T-helper 1 cell treated with Interleukin-12 subunit alpha and Interleukin-12 subunit beta and Interleukin-4 antibody, amounts not matched to agents 30 μg/mL and 1 μg/mL, for 36 hours (primary cell): ENCODE data around the gene ZNF174.

ENCODE experiments used
- H3K27ac Mint-ChIP-seq: one replicate; pipeline ENCODE4 v1.8.0; 2021; ENCODE audit warnings: mild to moderate bottlenecking, mixed read lengths
- H3K27me3 Mint-ChIP-seq: one replicate; pipeline ENCODE4 v1.8.0; 2021; ENCODE audit warnings: low read depth, mixed read lengths
- H3K36me3 Mint-ChIP-seq: one replicate; pipeline ENCODE4 v1.8.0; 2021; ENCODE audit warnings: low read depth, mixed read lengths
- H3K4me1 Mint-ChIP-seq: one replicate; pipeline ENCODE4 v1.8.0; 2021; ENCODE audit warnings: low read depth, mixed read lengths
- H3K4me3 Mint-ChIP-seq: one replicate; pipeline ENCODE4 v1.8.0; 2021; ENCODE audit warnings: mild to moderate bottlenecking, moderate library complexity, mixed read lengths
- H3K9me3 Mint-ChIP-seq: one replicate; pipeline ENCODE4 v1.8.0; 2021; ENCODE audit warnings: mixed read lengths

The ZNF174 gene

DNA sequence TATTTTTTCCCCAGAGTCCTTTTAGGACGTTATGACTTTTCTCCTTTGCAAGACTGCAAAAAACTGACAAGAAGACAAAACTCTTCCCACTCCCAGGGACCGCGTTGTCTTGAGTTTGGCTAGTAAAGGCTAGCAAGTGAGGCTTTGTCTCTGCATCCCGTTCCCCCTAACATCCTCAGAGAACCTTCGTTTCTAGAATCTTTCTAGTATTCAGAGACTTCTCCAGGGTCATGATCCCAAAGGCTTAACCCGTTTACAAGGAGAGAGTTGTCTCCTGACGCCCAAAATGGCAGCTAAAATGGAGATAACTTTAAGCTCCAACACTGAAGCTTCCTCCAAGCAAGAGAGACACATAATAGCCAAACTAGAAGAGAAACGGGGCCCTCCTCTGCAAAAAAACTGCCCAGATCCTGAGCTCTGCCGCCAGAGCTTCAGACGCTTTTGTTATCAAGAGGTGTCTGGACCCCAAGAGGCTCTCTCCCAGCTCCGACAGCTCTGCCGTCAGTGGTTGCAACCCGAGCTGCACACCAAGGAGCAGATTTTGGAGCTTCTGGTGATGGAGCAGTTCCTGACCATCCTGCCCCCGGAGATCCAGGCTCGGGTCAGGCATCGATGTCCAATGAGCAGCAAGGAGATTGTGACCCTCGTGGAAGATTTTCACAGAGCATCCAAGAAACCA lies 843 bp downstream of the ZNF174 start:
- peaks cover 20% of the 10 kb centered on the region for H3K4me1 Mint-ChIP-seq
- H3K9me3 Mint-ChIP-seq, result peaks cover 54% of the 10 kb centered on the region
- H3K4me3 Mint-ChIP-seq, result peak overlapping the region; percentile 90
- H3K27ac Mint-ChIP-seq, result peak overlapping the region; percentile 84
- H3K36me3 Mint-ChIP-seq, result peaks cover 71% of the 10 kb centered on the region
- no peaks in the 10 kb centered on the region for H3K27me3 Mint-ChIP-seq

DNA sequence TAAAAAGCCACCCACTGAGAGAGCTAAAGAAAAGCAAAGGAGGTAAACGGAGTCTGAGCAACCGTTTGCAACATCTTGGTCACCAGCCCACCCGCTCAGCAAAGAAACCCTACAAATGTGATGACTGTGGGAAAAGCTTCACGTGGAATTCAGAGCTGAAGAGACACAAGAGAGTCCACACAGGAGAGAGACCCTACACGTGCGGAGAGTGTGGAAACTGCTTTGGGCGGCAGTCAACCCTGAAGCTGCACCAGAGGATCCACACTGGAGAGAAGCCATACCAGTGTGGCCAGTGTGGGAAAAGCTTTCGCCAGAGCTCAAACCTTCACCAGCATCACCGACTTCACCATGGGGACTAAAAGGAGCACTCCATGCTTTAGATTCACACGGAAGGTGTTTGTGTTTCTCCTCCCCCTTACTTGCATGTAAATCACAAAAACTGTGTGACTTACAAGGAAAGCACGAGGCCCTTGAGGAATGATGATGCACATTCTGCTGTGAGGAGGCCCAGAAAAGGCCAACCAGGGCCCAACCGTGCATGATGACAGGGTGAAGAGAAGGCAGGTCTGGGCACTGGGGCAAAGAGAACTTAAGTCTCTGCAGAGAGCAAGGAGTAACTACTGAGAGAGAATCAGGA lies 7.7 kb downstream of the ZNF174 start:
- H3K36me3 Mint-ChIP-seq, result peaks cover 72% of the 10 kb centered on the region
- H3K27ac Mint-ChIP-seq, result no peak overlapping the region
- peaks cover 1% of the 10 kb centered on the region for H3K4me1 Mint-ChIP-seq
- no peak overlapping the region for H3K4me3 Mint-ChIP-seq
- peaks cover 79% of the 10 kb centered on the region for H3K9me3 Mint-ChIP-seq
- H3K27me3 Mint-ChIP-seq, result no peaks in the 10 kb centered on the region

DNA sequence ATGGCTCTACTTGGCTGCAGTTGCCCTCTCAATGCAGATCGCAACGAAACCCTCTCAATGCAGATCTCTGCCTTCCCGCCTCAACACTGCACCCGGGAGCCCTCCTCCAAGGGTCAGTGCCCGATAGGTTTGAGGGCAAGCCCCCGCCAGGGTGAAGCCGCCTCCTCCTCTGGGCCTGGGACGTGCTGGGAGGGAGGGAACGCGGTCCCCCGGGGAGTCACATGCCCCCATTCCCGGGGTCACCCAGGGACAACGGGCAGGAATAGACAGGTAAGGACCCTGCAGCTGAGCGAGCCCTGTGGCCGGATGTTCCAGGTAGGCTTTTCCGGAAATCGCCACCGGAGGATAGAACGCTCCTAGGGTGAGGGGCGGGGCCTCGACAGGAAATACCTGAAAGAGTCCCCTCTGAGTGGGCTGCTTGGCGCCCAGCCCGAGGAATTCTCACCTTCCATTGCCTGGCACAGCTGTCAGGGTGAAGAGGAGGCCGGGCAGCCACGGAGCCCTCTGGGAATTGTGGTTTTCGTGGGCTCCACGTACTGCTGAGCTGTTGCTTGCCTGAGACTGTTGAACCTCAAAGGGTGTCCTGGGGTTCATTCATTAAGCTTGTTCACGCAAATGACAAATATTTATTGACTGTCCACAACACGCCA lies 12.8 kb downstream of the ZNF174 start:
- peaks cover 24% of the 10 kb centered on the region for H3K36me3 Mint-ChIP-seq
- H3K9me3 Mint-ChIP-seq, result peaks cover 52% of the 10 kb centered on the region

DNA sequence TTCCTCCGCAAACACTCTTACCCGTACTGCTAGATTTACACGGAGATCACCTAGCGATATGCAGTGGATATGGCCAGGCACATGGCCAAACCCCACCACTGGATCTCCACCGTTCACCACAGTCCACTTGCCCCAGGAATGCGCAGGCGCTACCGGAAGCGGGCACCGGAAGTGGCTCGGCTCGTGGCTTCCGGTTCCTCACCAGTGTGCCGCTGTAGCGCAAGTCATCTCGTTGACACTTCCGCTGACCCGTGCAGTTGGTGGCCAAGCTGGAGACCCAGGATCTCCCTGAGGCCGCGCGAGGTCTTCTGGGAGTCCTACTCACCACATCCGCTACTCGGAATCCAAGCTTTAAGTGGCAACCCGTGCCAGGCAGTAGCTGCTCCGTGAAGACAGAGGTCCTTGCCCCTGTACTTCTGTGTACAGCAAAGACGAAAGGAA lies 30.8 kb downstream of the ZNF174 start:
- H3K4me3 Mint-ChIP-seq, result no peak overlapping the region
- H3K4me1 Mint-ChIP-seq, result peaks cover 10% of the 10 kb centered on the region
- H3K9me3 Mint-ChIP-seq, result peaks cover 34% of the 10 kb centered on the region
- no peaks in the 10 kb centered on the region for H3K27me3 Mint-ChIP-seq
- peaks cover 34% of the 10 kb centered on the region for H3K36me3 Mint-ChIP-seq
- H3K27ac Mint-ChIP-seq, result peak overlapping the region; percentile 26

More for the DNA sequence above, 12.8 kb downstream of the ZNF174 start:
- H3K27me3 Mint-ChIP-seq, result no peaks in the 10 kb centered on the region
- no peak overlapping the region for H3K4me3 Mint-ChIP-seq
- no peaks in the 10 kb centered on the region for H3K4me1 Mint-ChIP-seq
- H3K27ac Mint-ChIP-seq, result no peak overlapping the region

DNA sequence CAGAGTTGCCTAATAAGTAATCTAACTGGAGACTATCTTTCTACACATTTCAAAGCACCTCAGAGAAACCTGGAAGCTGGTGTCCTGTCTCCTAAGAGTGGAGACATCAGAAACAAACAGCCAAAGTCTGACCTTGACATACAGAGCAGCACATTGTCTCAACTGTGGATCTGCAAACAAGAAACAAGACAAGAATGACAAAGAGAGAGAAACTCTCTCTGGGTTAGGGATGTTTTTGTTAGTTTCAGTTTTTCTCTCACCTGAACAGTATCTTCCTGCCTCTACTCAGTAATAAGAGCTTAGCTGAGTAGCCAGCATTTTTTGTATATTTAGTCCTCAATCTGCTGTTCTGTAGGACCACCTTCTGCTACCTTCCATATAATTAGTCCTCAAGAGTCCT lies 33.4 kb downstream of the ZNF174 start:
- no peak overlapping the region for H3K27ac Mint-ChIP-seq
- peaks cover 10% of the 10 kb centered on the region for H3K4me1 Mint-ChIP-seq
- peaks cover 46% of the 10 kb centered on the region for H3K36me3 Mint-ChIP-seq
- peaks cover 38% of the 10 kb centered on the region for H3K9me3 Mint-ChIP-seq
- no peaks in the 10 kb centered on the region for H3K27me3 Mint-ChIP-seq
- H3K4me3 Mint-ChIP-seq, result no peak overlapping the region

DNA sequence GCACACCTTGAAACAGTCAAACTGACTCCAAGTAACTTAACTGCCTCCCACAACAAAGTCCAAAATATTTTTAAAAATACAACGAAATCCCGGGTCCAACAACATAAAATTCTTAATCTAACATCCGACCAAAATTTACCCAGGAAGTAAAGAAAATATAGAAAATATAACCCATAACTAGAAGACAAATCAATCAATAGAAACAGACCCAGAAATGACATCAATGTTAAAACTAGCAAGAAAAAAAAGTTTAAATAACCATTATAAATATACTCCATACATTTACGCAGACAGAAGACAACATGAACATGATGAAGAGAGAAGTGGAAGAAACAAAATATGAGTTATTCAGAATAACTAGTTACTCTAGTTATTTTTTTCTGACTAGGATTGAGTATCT lies 38.6 kb downstream of the ZNF174 start:
- H3K4me1 Mint-ChIP-seq, result peaks cover 10% of the 10 kb centered on the region
- H3K27me3 Mint-ChIP-seq, result no peaks in the 10 kb centered on the region
- peaks cover 40% of the 10 kb centered on the region for H3K36me3 Mint-ChIP-seq
- H3K9me3 Mint-ChIP-seq, result peaks cover 29% of the 10 kb centered on the region
- H3K27ac Mint-ChIP-seq, result no peak overlapping the region
- H3K4me3 Mint-ChIP-seq, result no peak overlapping the region

DNA sequence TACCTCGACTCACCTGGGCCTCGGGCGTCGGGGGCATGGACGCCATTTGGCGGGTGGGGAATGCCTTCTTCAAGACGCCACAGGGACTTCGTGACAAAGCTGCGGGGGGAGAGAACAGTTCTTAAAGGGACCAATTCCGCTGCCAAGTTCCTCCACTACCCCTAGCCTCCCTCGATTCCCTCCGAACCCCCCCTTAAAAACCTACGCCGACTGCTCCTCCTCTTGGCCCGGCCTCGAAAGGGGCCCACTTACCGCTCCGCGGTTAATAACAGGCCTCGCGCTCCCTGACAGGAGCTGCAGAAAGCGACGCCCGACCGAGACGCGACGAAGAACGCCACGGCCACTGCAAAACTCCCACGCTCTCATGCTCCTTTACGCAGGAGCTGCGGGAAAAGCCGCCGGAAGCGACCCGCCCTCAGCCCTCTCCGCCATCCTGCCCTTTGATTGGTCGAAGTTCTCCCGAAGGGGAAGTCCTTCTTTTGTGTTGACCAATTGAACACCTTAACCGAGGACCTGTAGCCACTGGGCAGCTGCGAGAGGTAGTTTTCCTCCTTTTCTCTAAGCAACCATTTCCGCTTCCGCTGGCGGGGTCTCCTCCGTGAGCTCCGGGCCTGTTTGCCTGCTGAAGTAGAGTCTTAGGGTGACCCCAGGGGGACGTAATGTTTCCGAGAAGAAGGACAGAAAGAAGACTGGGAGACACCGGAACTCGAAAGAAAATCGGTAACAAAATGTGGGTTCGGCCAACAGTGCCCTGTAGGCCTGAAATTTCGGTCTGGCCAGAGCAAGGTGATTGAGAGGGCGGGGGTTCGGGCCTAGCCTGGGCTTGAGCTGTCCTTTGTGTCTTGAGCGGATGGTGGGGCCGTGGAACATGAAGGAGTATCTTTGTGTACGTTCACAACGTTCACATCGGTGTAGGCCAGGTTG lies 42.4 kb downstream of the ZNF174 start, which contains the start of the genes NAA60 and ZNF597:
NAA60 (plus strand) TSS at position 573 of the 924 bp plus-strand sequence. CDS start 32,548 bp downstream, outside the sequence.
ZNF597 (minus strand) TSS at position 397 of the 924 bp plus-strand sequence; CDS start at position 46, 351 bp downstream.
- Mint-ChIP-seq H3K9me3 (peaks cover 34% of the 10 kb centered on the region), H3K27ac (peak within 1 kb of the TSS; percentile 93), H3K27me3 (no peaks in the 10 kb centered on the region), H3K4me1 (peaks cover 10% of the 10 kb centered on the region), H3K4me3 (peak within 1 kb of the TSS; percentile 94), H3K36me3 (peaks cover 36% of the 10 kb centered on the region)

DNA sequence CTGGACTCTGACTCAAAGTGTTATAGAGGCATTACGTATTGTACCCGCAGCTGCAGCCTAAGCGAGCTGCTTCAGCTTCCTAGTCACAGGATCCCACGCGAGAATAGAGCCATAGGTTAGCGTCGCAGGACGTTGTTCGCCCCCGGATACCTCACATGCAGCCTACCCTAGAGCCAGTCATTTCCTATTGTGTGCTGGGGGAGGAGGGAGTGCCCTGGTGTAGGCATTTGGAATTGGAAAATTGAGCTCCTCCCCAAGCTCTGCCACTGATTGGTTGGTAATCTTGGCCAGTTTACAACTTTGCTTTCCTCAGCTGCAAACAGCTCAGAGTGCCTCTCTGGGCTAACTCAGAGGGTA lies 43.0 kb downstream of the ZNF174 start:
- Mint-ChIP-seq H3K4me1 (peaks cover 10% of the 10 kb centered on the region), H3K27ac (peak overlapping the region; percentile 93), H3K4me3 (peak overlapping the region; percentile 94), H3K36me3 (peaks cover 41% of the 10 kb centered on the region), H3K27me3 (no peaks in the 10 kb centered on the region), H3K9me3 (peaks cover 31% of the 10 kb centered on the region)

DNA sequence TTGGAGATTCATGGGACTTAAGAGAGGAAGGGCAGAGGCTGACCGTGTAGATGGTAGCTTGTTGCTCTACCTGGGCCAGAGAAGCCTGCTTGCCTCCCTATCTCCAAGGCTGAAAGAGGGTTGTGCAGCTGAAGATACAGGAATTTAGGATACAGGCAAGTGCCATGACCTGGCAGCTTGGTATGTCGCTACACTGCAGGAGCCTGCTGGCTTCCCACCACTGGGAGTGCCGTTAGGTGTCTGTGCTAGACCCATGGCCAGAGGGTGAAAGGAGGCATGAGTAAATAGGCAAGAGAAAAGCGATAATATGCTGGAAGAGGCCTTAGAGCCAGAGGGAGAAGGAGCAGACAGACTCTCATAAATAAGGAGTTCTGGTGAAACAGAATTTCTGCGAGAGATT lies 53.1 kb downstream of the ZNF174 start:
- no peaks in the 10 kb centered on the region for H3K9me3 Mint-ChIP-seq
- peaks cover 21% of the 10 kb centered on the region for H3K36me3 Mint-ChIP-seq
- peaks cover 25% of the 10 kb centered on the region for H3K4me1 Mint-ChIP-seq
- H3K27me3 Mint-ChIP-seq, result no peaks in the 10 kb centered on the region
- H3K27ac Mint-ChIP-seq, result no peak overlapping the region
- H3K4me3 Mint-ChIP-seq, result no peak overlapping the region

DNA sequence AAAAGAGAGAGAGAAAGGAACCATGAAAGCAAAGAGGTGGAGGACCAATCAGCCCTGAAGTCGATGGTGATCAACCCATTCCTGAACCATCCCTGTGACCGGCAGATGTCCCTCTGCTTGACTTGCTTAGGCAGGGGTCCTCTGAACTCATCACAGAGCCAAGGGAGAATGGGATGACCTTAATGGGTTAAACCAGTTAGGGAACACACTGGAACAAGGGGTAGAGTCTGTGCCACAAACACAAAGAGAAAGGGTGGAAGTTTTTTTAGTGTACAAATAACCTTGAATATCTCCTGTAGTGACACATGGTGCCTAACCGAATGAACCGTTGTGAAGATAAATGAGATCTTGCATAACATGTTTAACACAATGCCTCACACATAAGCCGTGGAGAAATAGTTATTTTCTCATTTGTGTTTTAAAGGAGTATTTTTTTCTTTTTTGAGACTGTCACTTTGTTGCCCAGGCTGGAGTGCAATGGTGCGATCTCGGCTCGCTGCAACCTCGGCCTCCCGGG lies 53.7 kb downstream of the ZNF174 start:
- Mint-ChIP-seq H3K9me3 (no peaks in the 10 kb centered on the region), H3K36me3 (peaks cover 18% of the 10 kb centered on the region), H3K27ac (no peak overlapping the region), H3K27me3 (no peaks in the 10 kb centered on the region), H3K4me3 (peak overlapping the region; percentile 8), H3K4me1 (peaks cover 31% of the 10 kb centered on the region)

DNA sequence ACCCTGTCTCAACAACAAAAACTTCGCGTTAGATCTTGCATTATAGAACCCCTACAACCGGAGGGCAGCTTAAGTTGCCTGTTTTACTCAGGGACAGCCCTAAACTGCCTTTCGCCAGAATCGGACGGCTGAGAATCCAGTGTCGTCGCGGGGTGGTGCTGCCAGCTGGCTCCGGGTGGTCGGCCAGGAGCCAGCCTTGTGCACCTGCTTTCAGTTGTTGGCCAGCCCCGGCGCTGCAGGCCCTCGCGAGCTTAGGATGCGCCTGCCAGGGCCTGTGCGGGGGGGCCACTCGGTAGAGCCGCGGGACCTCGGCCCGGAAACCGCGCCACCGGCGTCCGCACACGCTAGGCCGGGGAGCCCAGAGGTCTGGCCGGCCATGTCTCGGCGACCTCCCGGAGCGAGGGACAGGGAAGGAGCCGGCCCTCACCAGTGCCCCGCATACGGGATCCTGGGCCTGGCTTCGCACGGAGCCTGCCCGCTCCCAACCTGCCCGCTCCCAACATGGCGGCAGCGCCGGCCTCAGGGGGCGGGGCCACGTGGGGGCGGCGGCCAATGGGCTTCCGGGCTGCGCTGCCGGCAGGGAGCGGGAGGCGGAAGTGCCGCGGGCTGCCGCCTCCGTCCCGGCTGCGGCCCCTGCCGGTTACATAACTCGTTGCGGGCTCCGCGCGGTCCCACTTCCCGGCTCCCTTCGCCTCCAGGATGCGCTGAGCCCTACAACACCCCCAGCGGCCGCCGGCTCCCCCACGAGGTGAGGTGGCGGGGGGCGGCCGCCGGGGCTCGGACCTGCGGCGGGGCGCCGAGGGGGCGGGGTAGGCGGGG lies 56.6 kb downstream of the ZNF174 start:
- Mint-ChIP-seq H3K4me3 (peak overlapping the region; percentile 78), H3K4me1 (peaks cover 38% of the 10 kb centered on the region), H3K27ac (peak overlapping the region; percentile 80), H3K36me3 (peaks cover 4% of the 10 kb centered on the region), H3K27me3 (no peaks in the 10 kb centered on the region), H3K9me3 (no peaks in the 10 kb centered on the region)

DNA sequence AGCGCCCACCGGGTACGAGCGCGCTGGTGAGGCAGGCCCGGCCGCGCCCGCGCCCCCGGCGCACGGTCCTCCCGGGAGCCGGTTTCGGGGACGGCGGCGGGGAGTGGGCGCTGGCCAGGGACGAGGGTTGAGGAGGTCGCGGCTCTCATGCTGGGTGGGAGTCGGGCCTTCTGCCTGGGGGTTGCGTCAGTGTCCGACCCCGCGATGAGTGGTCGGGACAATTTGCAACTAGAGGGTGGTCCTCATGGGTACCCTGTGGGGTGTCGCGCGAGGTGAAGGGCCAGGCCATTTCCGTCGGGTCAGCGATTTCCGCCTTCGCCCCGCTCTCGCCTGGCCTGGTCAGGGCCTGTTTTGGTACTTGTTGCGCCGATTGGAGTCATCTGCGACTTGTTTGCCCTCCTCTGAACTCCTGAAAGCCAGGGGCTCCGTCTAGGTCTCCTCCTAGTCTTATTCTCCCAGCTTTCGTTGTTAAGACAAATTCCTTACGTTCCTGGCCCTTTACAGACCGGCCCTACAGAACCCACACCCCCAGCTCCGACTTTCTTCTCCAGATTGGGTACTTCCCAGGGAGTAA lies 57.4 kb downstream of the ZNF174 start:
- Mint-ChIP-seq H3K9me3 (no peaks in the 10 kb centered on the region), H3K27ac (peak overlapping the region; percentile 49), H3K4me1 (peaks cover 38% of the 10 kb centered on the region), H3K36me3 (peaks cover 4% of the 10 kb centered on the region), H3K4me3 (peak overlapping the region; percentile 68), H3K27me3 (no peaks in the 10 kb centered on the region)

DNA sequence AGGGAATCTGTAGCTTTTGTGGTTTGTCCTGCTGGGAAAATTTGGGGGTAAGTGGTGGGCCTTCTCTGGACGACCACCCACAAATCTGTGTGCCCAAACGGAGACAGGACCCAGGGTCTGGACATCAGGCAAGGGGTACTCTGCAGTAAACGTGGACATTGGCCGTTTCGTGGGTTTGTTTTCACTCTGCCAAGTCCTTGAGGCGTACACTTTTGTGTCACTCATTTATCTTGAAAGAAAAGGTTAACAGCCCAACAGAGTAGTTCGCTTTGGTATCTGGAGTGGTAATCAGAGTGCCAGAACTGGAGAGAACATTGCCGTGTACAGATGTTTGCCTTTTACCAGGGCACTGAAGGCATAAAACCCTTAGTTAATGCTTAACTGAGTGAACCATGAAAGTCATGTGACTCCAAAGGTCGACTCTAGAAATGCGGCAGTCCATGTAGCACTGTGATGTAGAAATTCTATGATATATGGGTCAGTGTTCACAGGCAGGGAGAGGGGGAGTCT lies 57.9 kb downstream of the ZNF174 start:
- Mint-ChIP-seq H3K9me3 (no peaks in the 10 kb centered on the region), H3K27me3 (no peaks in the 10 kb centered on the region), H3K4me3 (peak overlapping the region; percentile 68), H3K4me1 (peaks cover 38% of the 10 kb centered on the region), H3K36me3 (peaks cover 3% of the 10 kb centered on the region), H3K27ac (peak overlapping the region; percentile 49)
